NCI-H2081 treated with DMSO at 0.1 percent for 48 hours (cell line): ENCODE data around the gene SMIM8.

Experiments
- DNase-seq: peaks from one replicate; lab custom pipeline; 2025; lab: John Stamatoyannopoulos, UW

The SMIM8 gene

DNA sequence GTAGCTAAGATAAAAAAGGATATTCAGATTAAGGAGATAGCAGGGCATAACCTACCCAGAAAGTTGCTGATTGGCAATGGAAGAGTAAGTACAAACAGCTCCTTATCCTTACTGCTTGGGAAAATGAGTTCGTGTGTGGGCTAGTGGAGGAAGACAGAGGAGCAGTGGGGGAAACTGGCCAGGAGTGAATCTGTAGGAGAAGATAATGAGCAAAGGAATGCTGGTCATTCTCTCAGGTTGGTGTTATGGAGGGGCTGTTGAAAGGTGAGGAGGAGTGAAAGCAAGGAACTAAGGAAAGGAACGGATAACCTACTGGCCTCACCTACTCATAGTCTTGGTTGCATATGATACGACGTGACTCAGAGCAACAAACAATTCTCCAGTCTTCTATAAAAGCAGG lies 14.0 kb downstream of the SMIM8 start:
- DNase-seq, result no peak

DNA sequence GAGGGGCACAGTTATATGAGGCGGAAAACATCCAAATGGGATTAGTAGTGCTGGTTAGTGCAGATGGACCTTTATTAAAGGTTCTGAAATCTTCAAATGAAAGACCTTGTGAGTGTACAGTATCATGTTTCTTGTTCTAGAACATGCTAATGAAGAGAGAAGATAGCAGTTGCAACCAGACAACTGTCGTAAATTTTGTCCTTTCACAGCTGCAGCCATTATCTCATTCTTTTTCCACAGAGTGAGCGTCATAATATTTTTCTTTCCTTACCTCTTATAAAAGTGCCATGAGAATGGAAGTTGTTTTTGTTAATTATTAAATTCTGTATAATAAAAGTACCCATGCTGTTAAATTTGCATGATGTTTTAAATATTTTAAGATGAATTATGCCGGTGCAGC lies 17.8 kb downstream of the SMIM8 start:
- no peak for DNase-seq

DNA sequence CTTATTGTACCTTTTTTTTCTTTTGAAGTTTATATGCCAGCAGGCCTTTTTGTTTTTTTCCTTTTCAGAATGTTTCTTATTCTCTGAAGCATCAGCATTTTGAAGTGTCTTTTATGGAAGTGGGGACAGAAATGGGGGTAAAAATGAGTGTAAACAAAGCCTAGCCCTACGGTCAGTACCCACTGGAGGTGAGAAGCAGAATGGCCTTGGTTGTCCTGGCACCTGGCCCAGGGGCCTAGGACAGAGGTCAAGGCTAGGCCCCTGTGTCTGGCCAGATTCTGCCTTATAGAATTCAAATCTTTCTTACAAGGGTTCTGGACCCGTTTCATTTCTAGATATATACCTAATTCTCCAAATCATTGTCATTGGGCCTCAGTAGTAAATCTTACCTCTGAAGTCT lies 18.8 kb downstream of the SMIM8 start:
- DNase-seq, result no peak

DNA sequence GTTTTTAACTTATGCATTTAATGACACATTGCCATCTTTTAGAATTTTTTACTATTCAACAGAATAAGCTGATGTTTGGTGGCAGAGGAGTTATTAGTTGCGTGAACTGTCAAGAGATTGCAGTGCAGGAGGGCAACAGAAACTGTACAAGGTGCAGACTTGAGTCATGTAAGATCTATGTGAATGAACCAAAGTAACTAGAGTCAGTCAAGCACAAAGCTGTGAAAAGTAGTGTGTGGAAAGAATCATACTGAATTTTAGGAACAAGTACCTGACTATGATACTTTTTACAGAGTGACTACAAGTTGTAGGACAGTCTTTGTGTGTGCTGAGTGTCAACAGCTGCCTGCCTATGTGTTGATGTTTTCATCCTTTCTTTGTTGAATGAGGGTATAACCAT lies 19.5 kb downstream of the SMIM8 start:
- DNase-seq, result no peak

DNA sequence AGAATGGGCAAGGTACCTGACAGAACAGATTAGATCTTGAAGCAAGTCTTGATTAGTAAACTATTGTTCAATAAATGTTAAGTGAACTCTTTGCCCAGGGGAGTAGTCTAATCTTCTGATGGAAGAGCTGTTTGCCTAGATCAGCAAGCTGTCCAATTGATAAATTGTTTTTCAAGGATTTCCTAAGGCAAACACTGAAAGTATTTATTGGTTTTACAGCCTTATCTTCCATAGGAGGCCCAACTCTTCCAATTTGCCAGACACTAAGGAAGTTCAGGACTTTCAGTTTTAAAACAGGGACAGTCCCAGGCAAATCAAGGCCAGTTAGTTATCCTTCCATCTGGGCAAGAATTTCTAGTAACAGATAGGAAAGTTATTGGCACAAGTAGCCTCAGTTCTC lies 20.4 kb downstream of the SMIM8 start:
- no peak for DNase-seq

DNA sequence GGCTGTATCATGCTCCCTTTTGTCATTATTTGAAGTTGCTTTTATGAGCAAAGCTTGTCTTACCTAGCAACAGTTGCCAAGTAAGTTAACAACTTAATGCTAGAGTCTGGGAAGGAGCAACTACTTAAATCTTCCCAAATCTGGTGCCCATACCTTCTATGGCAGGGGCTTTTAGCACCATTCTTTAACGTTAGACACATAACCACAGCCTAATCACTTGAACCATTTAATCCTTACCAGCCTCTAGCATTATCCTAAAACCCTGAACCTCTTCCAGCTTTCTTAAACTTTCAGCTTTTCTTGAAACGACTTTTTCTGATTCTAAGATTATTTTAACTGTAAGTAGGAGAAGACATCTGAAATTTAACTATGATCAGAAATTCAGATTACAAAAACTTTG lies 22.3 kb downstream of the SMIM8 start, which contains the start of gene C6orf163:
Gene C6orf163, plus strand, starts transcription at position 83 of the 400 bp plus-strand sequence. Its CDS starts 287 bp downstream, at position 370.
- DNase-seq, result no peak

DNA sequence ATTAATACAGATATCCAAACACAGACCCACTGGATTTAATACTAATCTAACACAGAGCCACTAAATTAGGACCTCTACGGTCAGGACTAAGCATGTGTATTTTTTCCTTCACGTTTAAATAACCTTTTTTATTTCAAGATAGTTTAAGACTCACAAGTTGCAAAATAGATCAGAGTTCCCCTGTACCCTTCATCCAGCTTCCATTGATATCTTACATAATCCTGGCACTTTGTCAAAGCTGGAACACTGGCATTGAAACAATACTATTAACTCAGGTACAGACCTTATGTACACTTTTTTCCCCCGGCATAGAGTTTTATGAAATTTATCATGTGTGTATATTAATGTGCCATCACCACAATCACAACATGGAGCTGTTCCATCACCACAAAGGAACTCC lies 24.3 kb downstream of the SMIM8 start:
- DNase-seq, result no peak

DNA sequence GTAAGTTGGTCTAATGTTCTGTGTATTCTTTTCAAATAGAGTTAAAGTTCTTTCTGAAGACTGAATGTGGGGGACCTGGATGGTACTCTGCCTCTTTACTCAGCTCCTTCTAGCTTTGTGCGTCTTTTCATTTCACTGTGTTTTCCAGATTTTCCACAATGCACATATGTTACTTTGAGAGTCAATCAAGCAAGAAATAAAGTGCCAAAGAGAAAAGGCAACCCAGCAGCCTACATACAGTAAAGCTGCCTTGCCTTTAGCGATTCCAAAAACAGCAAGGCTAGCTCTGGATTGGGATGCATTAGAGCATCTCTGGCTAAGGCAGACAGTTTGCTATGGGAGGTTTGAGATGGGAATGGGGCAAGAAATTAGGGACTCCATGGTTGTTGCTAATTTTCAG lies 27.5 kb downstream of the SMIM8 start:
- no peak for DNase-seq

DNA sequence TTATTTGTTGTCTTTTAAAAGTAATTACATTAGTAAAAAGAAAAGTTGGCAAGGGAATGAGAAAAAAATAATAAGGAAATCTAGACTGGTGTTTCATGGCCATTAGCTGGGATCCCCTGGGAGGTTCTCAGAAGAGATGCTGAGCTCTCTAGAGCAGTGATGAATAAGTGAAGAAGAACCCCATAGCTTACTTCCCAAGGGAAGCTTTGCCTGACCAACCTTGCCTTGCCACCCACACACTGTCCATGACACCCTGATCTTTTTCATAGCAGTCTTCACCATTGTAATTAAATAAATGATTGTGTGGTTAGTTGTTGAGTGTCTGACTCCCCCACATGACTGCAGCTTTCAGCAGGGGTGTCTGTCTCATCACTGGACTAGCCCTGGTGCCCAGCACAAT lies 28.1 kb downstream of the SMIM8 start:
- no peak for DNase-seq

DNA sequence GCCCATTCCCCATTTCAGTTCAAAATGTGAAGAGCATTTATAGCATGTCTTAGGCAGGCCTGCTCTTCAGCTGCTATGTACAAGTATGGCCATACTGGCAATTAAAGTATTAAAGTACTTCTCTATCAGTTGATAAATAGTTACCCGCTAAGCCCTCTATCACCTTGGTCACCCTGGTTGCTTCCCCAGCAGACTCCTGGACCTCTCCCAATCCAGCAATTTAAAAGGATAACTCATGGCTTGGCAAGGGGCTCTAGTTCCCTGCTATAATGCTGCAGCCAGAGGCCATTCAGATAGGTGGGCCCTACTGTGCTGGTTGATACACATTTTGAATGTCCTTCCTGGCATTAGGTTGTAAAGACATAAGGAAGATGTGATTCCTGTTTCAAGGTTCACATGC lies 29.2 kb downstream of the SMIM8 start:
- DNase-seq, result no peak

DNA sequence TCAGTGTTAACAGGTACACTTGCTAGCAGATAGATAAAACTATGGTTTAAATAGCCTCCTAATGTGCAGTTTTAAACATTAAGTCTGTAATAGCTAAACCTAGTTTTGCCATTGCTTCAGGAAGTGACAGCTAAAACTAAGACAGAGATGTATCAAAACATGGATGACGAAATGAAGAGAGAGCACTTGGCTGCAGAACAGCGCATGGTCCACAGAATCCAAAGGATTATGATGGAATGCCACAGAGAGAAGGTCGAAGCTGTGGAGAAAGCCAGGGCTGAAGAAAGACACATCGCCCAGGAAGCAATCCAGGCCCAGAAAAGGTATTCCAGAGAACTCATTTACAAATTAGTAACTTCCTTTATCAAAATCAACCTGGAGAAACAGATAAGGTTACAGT lies 33.8 kb downstream of the SMIM8 start:
- DNase-seq, result no peak

DNA sequence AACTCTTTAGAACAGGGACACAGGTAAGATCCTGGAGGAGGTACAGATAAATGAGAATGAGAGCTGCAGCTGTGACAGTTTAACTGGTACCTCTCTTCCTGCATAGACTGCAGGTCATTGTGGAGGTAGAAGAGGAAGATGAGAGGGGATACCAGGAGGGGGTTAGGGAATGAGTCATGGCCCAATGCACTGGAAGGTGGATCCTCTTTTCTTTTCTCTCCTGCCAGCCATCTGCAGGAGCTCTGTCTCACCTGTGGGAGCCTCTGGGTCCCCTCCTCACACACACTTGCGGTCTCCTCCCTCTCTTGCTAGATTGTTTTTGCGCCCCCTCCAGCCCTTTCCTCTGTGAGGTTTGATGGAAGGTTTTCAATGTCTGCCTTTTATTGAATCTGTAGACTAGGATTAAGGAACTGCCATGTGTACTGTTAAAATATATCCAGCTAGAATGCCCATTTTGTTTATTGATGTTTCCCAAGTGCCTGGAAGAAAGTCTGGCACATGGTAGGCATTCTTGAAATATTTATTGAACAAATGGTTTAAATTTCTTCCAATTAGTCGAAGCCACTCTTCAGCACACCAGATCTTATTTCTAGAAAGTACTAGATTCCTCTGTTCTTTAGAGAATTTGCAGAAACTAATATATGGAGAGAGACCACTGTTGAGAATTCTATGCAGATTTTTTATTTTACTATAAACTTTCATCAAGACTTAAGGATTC lies 35.2 kb downstream of the SMIM8 start:
- DNase-seq, result no peak

DNA sequence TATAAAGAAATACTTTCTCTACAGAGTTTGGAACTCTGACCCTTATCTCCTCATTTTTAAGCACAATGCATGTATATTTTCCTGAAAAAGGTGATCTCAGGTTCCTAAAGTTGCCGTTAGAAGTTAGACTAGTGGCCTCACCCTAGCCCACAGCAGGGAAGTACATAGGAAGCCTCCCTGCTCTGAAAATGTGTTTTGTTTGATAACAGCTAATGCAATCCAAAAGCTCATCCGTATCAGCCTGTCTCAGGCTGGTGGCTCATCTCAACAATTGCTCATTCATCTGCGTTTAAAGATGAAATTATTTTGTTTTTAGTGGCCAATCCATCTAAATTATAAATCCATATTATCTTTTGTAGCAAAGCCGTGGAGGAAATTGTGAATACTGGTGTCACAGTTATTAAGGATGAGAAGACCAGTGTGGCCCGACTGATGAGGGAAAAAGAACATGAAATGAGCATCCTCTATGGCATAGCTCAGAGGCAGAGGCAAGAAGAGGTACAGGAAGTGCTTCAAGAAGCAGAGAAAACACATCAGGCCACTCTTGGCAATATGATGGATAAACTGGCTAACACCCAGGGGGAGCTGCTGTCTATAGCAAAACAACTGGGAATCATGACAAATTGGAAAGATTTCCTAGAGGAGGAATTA lies 42.3 kb downstream of the SMIM8 start:
- DNase-seq, result no peak

DNA sequence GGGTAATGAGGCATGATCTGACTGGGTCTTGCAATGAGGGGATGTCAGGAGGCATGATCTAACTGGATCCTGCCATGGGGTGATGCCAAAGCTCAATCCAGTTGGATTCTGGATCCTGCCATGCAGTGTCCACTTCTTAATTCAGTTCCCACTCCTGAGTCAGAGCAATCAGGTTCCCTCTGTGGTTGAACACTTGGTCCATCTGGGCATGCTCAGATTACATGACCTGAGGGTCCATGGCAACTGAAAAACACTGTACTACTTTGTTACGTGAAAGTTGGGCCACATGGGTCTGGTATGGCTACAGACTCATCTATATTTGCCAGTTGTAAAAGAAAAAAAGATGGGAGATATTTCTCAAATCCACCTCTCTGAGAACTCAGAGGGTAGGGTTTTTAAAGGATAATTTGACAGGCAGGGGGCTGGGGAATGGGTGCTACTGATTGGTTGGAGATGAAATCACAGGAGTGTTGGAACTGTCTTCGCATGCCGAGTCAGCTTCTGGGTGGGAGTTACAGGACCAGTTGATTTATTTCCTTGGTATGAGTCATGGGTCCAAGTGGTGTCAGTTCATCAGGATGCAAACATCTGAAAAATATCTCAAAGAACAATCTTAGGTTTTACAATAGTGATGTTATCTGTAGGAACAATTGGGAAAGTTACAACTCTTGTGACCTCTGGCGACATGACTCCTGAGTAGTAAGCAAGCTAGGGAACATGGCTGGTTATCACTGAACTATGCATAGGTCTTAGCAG lies 43.9 kb downstream of the SMIM8 start:
- DNase-seq, result no peak

DNA sequence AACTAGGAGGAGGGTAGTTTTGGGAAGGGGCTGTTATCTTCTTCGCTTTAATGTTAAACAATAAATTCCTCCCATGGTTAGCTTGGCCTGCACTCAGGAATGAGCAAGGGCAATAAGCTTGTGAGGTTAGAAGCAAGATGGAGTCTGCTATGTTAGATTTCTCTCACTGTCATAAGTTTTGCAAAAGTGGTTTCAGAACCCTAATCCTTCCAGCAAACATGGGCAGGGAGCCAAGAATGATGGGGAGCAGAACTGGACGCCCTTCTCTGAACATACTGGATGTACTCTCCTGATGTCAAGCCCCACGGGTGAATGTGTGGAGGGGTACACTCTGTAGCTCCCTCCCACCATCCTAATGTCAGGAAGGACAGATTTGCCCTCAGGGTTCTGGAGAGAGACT lies 44.5 kb downstream of the SMIM8 start:
- DNase-seq, result no peak

DNA sequence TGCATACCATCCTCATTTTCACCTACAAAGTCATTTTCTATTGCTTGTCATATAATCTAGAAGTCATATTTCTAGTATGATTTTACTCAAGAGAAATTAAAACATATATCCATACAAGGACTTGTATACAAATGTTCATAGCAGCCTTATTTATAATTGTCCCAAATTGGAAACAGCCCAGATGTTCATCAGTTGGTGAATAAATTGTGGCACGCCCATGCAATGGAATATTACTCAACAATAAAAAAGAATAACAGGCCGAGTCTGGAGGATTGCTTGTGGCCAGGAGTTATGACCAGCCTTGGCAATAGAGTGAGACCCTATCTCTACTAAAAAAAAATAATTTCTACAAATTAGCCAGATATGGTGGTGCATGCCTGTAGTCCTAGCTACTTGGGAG lies 51.0 kb downstream of the SMIM8 start:
- DNase-seq, result no peak

DNA sequence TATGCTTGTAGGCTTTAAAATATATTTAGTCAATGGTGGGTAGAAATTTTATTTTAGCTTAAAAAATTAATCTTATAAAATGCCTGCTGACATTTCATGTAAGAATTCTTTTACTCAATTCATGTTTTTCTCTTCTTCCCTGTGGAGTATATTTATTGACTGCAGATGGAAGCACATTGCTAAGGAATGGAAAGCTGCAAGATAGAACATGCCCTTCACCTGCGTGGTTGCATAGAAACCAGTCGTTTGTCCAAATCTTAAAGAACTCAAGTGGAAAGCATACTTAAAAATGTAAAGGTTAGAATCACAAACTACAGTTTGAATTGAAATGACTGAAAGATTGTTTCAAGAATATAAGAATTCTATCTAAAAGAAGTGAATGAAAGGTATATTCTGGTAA lies 52.9 kb downstream of the SMIM8 start:
- DNase-seq, result no peak

DNA sequence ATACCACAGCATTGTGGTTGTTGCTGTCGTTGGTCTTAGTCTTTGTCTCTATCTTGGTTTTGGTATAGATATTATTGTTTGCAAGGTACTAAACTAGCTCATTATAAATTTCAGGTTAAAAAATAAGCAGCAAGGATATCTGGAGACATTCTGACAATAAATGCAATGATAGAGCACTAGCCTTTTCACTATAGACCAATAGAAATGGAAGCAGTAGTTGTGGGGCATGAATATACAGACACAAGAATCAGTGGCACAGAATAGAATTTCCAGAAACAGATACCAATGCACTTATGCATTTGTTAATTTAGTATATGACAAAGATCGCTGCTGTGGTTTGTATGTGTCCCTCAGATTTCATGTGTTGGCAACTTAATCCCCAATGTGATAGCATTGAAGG lies 54.3 kb downstream of the SMIM8 start:
- DNase-seq, result no peak

DNA sequence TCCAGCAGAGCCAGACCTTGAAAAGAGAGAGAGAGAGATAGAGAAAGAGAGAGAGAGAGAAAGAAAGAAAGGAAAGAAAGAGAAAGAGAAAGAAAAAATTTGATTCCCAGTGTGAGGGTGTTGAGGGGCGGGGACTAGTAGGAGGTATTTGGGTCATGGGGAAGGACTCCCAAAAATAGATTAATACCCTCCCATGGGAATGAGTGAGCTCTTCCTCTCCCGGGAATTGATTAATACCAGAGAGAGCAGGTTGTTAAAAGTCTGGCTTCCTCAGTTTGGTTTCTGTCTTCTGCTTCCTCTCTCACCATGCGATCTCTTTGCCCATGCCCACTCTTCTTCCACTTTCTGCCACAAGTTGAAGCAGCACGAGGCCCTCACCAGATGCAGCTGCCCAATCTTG lies 56.6 kb downstream of the SMIM8 start:
- no peak for DNase-seq

DNA sequence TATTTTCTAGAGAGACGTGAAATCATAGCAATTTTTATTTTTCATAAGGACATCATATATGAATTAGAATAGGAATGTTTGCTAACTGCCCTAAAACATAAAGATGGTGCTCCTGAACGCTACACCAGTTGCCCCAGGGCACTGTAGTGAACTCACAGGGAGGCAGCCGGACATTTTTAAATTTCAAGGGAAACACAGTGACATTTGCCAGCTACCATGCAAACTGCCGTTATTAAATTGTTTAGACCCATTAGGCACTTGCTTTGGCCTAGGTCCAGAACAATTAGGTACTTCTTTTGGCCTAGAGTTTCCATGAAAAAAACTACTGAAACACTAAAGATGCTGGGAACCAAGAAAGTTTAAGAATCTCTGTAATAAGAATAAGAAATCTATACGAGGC lies 60.5 kb downstream of the SMIM8 start:
- no peak for DNase-seq

DNA sequence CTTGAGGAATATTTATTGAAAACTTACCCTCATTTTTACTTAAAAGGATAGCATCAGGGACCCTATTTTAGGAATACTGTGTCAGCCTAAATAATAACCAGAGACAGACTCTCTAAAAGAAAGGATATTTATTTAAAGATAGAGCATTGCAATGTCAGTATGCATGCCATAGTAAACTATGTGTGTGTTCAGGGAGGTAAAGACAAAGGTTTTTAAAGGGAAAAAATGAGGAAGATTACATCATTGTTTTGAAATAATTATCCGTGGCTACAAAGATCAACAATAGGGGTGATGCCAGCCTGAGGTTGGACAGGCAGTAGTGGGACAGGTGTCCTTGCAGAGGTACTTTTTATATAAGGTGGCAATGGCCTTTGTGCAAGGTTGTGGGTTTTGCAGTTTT lies 61.6 kb downstream of the SMIM8 start:
- no peak for DNase-seq

DNA sequence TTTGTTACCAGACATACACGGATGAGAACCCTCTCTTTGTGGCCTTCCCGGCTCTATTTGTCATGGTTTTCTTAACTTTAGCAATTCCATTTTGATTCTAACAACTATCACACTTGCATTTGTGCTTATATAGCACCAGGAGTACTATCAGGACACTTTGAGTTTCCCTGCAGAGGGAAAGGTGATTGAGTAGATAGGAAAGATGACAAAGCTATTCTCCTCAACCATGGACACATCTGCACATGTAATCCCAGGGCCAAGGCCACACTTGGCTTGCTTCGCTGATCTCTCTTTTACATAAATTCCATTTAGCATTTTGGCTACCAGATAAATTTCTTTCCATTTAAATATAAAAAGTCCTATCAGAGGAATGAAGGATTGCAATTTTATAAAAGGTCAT lies 62.1 kb downstream of the SMIM8 start:
- no peak for DNase-seq

DNA sequence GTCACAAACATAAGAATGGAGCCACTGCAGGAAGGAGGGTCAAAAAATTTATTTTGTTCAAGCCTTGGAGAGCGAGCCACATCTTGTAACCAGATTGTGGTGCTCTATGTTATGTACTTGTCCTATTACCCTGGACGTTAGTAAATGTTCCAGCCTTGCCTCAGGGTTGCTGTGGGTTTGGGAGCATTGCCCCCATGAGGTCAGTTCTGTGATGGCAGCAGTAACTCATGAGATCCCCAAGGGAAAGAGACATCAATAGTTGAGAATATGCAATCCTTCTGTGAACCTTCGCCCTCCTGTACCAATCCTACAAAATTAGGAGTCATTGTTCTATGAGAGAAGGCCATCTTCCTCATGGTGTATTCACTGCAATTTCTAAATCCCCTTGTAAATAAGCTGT lies 68.9 kb downstream of the SMIM8 start:
- DNase-seq, result no peak
